Measurements from ENCODE around the gene RSPRY1.
A peak's percentile ranks its signal among the peaks of the same experiment; 100 is the strongest.

The RSPRY1 gene

DNA sequence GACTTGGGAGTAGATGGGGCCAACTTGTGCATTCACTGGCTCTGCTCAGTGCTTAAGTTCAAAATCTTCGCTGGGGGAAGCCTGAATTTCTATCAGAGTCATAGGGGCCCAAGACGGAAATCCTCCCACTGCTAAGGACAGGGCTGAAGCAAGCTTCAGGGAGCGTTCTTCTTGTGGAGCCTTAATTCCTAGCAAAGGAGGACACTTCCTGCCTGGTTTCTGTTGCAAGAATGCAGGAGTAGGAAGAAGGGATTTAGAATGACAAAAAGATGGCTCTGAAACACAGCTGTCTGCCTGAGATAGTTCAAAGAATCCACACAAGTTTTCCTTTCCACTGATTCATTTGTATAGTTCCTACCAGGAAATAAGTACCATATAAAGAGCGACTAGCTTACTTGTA, 26.7 kb upstream of the RSPRY1 start:
- TF ChIP-seq, protein P1, sequence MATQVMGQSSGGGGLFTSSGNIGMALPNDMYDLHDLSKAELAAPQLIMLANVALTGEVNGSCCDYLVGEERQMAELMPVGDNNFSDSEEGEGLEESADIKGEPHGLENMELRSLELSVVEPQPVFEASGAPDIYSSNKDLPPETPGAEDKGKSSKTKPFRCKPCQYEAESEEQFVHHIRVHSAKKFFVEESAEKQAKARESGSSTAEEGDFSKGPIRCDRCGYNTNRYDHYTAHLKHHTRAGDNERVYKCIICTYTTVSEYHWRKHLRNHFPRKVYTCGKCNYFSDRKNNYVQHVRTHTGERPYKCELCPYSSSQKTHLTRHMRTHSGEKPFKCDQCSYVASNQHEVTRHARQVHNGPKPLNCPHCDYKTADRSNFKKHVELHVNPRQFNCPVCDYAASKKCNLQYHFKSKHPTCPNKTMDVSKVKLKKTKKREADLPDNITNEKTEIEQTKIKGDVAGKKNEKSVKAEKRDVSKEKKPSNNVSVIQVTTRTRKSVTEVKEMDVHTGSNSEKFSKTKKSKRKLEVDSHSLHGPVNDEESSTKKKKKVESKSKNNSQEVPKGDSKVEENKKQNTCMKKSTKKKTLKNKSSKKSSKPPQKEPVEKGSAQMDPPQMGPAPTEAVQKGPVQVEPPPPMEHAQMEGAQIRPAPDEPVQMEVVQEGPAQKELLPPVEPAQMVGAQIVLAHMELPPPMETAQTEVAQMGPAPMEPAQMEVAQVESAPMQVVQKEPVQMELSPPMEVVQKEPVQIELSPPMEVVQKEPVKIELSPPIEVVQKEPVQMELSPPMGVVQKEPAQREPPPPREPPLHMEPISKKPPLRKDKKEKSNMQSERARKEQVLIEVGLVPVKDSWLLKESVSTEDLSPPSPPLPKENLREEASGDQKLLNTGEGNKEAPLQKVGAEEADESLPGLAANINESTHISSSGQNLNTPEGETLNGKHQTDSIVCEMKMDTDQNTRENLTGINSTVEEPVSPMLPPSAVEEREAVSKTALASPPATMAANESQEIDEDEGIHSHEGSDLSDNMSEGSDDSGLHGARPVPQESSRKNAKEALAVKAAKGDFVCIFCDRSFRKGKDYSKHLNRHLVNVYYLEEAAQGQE (IDR thresholded peaks at IDR 0.05; ENCODE audit: low read depth) = no peak
- TF ChIP-seq ZBTB7A (IDR thresholded peaks at IDR 0.05; ENCODE audit: low read depth) (no peak), YY1 (IDR thresholded peaks at IDR 0.05; ENCODE audit: low read depth) (no peak), TCF12 (IDR thresholded peaks at IDR 0.05; ENCODE audit: low read depth) (no peak), CREB1 (IDR thresholded peaks at IDR 0.05; ENCODE audit: low read depth) (no peak), NFIC (IDR thresholded peaks at IDR 0.05) (no peak), FOXM1 (IDR thresholded peaks at IDR 0.05; ENCODE audit: borderline replicate concordance, low read depth) (no peak), TEAD4 (IDR thresholded peaks at IDR 0.05) (no peak), EP300 (IDR thresholded peaks at IDR 0.05; ENCODE audit: borderline replicate concordance) (no peak), EGR1 (IDR thresholded peaks at IDR 0.05) (no peak), TAF1 (IDR thresholded peaks at IDR 0.05; ENCODE audit: low read depth) (no peak), CEBPB (IDR thresholded peaks at IDR 0.05) (no peak), RAD21 (IDR thresholded peaks at IDR 0.05; ENCODE audit: low read depth) (no peak)
- TF ChIP-seq, protein P2, sequence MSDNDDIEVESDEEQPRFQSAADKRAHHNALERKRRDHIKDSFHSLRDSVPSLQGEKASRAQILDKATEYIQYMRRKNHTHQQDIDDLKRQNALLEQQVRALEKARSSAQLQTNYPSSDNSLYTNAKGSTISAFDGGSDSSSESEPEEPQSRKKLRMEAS (IDR thresholded peaks at IDR 0.05) = no peak
- TF ChIP-seq, protein P3, sequence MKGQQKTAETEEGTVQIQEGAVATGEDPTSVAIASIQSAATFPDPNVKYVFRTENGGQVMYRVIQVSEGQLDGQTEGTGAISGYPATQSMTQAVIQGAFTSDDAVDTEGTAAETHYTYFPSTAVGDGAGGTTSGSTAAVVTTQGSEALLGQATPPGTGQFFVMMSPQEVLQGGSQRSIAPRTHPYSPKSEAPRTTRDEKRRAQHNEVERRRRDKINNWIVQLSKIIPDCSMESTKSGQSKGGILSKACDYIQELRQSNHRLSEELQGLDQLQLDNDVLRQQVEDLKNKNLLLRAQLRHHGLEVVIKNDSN (IDR thresholded peaks at IDR 0.05) = no peak

GRCh38 chr16:57163842-57164241, 22.3 kb upstream of the RSPRY1 start:
- TF ChIP-seq, protein P1 (IDR thresholded peaks at IDR 0.05; ENCODE audit: low read depth) = no peak
- no peak for TF ChIP-seq RAD21 (IDR thresholded peaks at IDR 0.05; ENCODE audit: low read depth)
- no peak for TF ChIP-seq CREB1 (IDR thresholded peaks at IDR 0.05; ENCODE audit: low read depth)
- TF ChIP-seq EP300 (IDR thresholded peaks at IDR 0.05; ENCODE audit: borderline replicate concordance) = no peak
- TF ChIP-seq CEBPB (IDR thresholded peaks at IDR 0.05) = no peak
- TF ChIP-seq YY1 (IDR thresholded peaks at IDR 0.05; ENCODE audit: low read depth) = no peak
- no peak for TF ChIP-seq EGR1 (IDR thresholded peaks at IDR 0.05)
- TF ChIP-seq, protein P2 (IDR thresholded peaks at IDR 0.05) = no peak
- TF ChIP-seq, protein P3 (IDR thresholded peaks at IDR 0.05) = no peak
- TF ChIP-seq TEAD4 (IDR thresholded peaks at IDR 0.05) = no peak
- TF ChIP-seq FOXM1 (IDR thresholded peaks at IDR 0.05; ENCODE audit: borderline replicate concordance, low read depth) = no peak
- TF ChIP-seq TCF12 (IDR thresholded peaks at IDR 0.05; ENCODE audit: low read depth) = no peak
- no peak for TF ChIP-seq ZBTB7A (IDR thresholded peaks at IDR 0.05; ENCODE audit: low read depth)

- no peak for TF ChIP-seq ZBTB7A (IDR thresholded peaks at IDR 0.05; ENCODE audit: low read depth)
- TF ChIP-seq TEAD4 (IDR thresholded peaks at IDR 0.05) = no peak
- no peak for TF ChIP-seq EP300 (IDR thresholded peaks at IDR 0.05; ENCODE audit: borderline replicate concordance)
Measured at GRCh38 chr16:57165483-57165882, 20.6 kb upstream of the RSPRY1 start.

DNA sequence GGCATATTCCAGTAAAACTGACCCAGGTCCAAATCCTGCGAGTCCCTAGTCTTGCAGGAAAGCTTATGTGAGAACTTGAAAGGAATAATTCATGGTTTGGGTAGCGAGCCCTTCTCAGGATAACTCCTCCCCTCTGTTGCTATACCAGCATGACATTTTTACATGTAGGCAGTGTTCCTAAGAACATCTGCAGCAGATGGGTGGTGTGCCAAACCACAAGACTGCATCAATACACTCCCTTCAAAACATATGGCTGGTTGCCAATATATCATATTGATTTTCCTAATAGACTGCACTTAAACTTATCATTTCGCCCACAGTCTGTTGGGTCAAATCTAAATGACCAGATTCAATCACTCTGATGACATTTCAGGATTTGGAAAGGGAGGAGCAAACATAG, 20.2 kb upstream of the RSPRY1 start:
- TF ChIP-seq NFIC (IDR thresholded peaks at IDR 0.05) = 0 out of 2 replicates have a peak, but pooled peaks have one; percentile 15
- no peak for TF ChIP-seq TCF12 (IDR thresholded peaks at IDR 0.05; ENCODE audit: low read depth)

DNA sequence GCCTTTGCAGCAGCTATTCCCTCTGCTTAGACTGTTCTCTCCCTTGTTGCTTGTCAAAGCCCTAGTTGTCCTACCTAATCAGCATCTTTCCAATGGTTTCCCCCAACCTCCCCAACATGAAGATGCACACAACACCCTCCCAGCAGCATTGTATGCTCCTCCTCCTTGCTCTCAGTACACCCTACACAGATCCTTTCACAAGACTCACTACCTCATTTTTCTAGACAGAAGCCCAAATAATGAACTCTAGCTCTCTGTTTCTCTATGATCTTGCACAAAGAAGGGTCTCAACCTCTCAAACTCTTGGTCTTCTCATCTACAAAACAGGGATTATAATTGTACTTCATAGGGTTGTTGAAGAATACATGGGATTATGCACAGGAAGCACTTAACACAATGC, 19.7 kb upstream of the RSPRY1 start:
- no peak for TF ChIP-seq NFIC (IDR thresholded peaks at IDR 0.05)
- no peak for TF ChIP-seq TEAD4 (IDR thresholded peaks at IDR 0.05)
- no peak for TF ChIP-seq EP300 (IDR thresholded peaks at IDR 0.05; ENCODE audit: borderline replicate concordance)
- TF ChIP-seq, protein P2 (IDR thresholded peaks at IDR 0.05) = no peak
- TF ChIP-seq CREB1 (IDR thresholded peaks at IDR 0.05; ENCODE audit: low read depth) = no peak
- no peak for TF ChIP-seq TCF12 (IDR thresholded peaks at IDR 0.05; ENCODE audit: low read depth)
- TF ChIP-seq YY1 (IDR thresholded peaks at IDR 0.05; ENCODE audit: low read depth) = no peak
- no peak for TF ChIP-seq TAF1 (IDR thresholded peaks at IDR 0.05; ENCODE audit: low read depth)
- TF ChIP-seq, protein P1 (IDR thresholded peaks at IDR 0.05; ENCODE audit: low read depth) = no peak
- TF ChIP-seq, protein P3 (IDR thresholded peaks at IDR 0.05) = no peak
- TF ChIP-seq EGR1 (IDR thresholded peaks at IDR 0.05) = no peak
- no peak for TF ChIP-seq ZBTB7A (IDR thresholded peaks at IDR 0.05; ENCODE audit: low read depth)
- no peak for TF ChIP-seq CEBPB (IDR thresholded peaks at IDR 0.05)
- TF ChIP-seq RAD21 (IDR thresholded peaks at IDR 0.05; ENCODE audit: low read depth) = no peak
- TF ChIP-seq FOXM1 (IDR thresholded peaks at IDR 0.05; ENCODE audit: borderline replicate concordance, low read depth) = no peak
